Measurements from ENCODE around the gene PELI1.

PELI1 gene

GRCh38 chr2:64153811-64154210 lies 9.6 kb upstream of the PELI1 start:
- no peak for DNase-seq (ENCODE audit: extremely low read depth, low read depth)
- TF ChIP-seq CTCF (IDR thresholded peaks at IDR 0.05; ENCODE audit: low read depth, low read length): no peak

GRCh38 chr2:64151476-64151875 lies 7.3 kb upstream of the PELI1 start:
- no peak for DNase-seq (ENCODE audit: extremely low read depth, low read depth)
- no peak for TF ChIP-seq CTCF (IDR thresholded peaks at IDR 0.05; ENCODE audit: low read depth, low read length)

DNA sequence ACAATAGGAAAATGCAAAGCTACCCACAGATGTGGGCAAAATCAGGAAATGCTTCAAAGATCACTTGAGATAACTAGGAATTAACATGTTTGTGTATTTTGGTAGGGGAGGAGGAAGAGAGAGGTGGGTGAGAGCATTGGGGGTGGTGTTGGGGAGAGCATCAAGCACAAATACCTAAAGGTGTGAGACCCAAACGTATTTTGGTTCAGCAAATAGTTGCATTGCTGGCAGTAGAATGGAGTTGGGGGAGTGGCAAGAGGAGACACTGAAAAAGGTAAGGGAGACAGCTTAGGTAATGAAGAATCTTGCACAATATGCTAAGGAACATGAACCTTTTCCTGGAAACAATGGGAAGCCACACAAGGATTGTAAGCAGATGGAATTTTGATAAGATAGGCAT lies 1.5 kb upstream of the PELI1 start:
- TF ChIP-seq CTCF (IDR thresholded peaks at IDR 0.05; ENCODE audit: low read depth, low read length): no peak
- no peak for DNase-seq (ENCODE audit: extremely low read depth, low read depth)

- DNase-seq (ENCODE audit: extremely low read depth, low read depth): no peak
- TF ChIP-seq CTCF (IDR thresholded peaks at IDR 0.05; ENCODE audit: low read depth, low read length): no peak
These were observed 899 bp upstream of the PELI1 start for GRCh38 chr2:64145119-64145518.

GRCh38 chr2:64143169-64144056 lies 807 bp downstream of the PELI1 start:
- no peak for DNase-seq (ENCODE audit: extremely low read depth, low read depth)
- no peak for TF ChIP-seq CTCF (IDR thresholded peaks at IDR 0.05; ENCODE audit: low read depth, low read length)

GRCh38 chr2:64142741-64143168 lies 1.5 kb downstream of the PELI1 start:
- no peak for DNase-seq (ENCODE audit: extremely low read depth, low read depth)
- no peak for TF ChIP-seq CTCF (IDR thresholded peaks at IDR 0.05; ENCODE audit: low read depth, low read length)

DNA sequence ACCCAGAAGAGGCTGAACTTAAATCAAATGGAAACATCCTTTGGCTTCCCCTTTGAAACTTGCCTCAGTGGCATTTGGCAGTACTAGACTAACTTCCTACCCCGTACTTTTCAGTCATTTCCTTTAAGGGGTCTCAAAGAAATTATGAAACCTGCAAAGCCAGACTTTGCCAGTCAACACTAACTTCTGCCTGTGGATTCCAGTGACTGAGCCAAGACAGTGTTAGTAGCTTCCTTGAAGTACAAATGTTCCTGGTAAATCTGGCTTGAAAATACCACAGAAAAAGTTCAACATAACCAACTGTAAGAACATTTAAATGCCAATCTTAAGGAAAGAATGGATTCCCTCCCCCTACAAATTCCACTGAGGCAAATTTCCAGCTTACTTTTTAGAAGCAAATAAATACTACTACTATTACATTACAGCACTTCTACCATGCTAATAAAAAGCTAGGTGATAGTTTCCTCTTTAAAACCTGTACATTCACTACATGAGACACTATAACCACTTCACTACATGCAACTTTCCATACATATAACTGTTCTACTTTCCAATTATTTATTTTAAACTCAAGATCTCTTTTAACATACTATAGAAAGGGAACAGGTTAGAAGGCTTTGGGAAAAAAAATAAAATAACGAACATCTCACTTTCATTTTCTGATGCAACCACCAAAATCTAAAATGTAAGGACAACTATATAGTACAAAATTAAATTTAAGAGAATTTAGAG lies 2.4 kb downstream of the PELI1 start:
- DNase-seq (ENCODE audit: extremely low read depth, low read depth): no peak
- no peak for TF ChIP-seq CTCF (IDR thresholded peaks at IDR 0.05; ENCODE audit: low read depth, low read length)

Data from AG09319 (cell line).